GM12878 (cell line): Measurements from ENCODE around the gene FBXL16. TPM values are rescaled to one million over a fixed set of nuclear protein-coding genes. Genes with fewer than 3 reads are reported as not detected.

ENCODE experiments used
- ATAC-seq: fragments of 200-7000 bp; cut with Tn5 transposase; 3 replicates; pipeline ENCODE4 v1.9.1; 2020; ENCODE audit warnings: mild to moderate bottlenecking, moderate library complexity
- BruUV-seq: library from RNA; stranded (reverse); fragments of 400-500 nt; replicated peaks from 2 replicates; lab custom pipeline; 2021; lab: Mats Ljungman, UMichigan
- CTCF ChIA-PET: fragments of 300-600 bp; sonication (Branson Sonifier 250); formaldehyde crosslinking; extraction: SDS; loops from one replicate; lab custom pipeline; 2021; ENCODE audit warnings: inconsistent platforms; lab: Yijun Ruan, JAX
- POLR2A ChIA-PET: fragments of 350-600 bp; formaldehyde crosslinking; extraction: SDS; loops from one replicate; lab custom pipeline; 2021; ENCODE audit warnings: inconsistent platforms; lab: Charles Lee
- RAD21 ChIA-PET: fragments of 300-600 bp; sonication (Branson Sonifier 250); formaldehyde crosslinking; loops from one replicate; lab custom pipeline; 2023; ENCODE audit warnings: antibody characterized with exemption; ENCODE audit not compliant: unreplicated experiment; lab: Charles Lee
- SMC1A ChIA-PET: fragments of 300-600 bp; sonication (Branson Sonifier 250); formaldehyde crosslinking; loops from one replicate; lab custom pipeline; 2023; ENCODE audit not compliant: unreplicated experiment, uncharacterized antibody; lab: Charles Lee
- DNase-seq: peaks from one replicate; pipeline ENCODE4 v3.0.0-alpha.2; 2011; ENCODE audit warnings: low read depth, low spot score
- FAIRE-seq: peaks from 3 replicates; lab custom pipeline; 2011; peaks lifted over from hg19 to GRCh38; lab: Jason Lieb, UNC
- H2AFZ ChIP-seq: 2 replicates; pipeline ENCODE4 v1.6.0; 2011; ENCODE audit warnings: low read depth, low read length, control low read depth; ENCODE audit not compliant: control insufficient read depth
- H3K27ac ChIP-seq: 2 replicates; pipeline ENCODE4 v1.5.1; 2011; ENCODE audit warnings: control low read depth; ENCODE audit not compliant: control insufficient read depth, insufficient read depth
- H3K27me3 ChIP-seq, 2 experiments: replicated peaks in 1 of 2; 2 replicates each; pipeline versions ENCODE4 v1.6.0 to v1.6.1; 2011; ENCODE audit warnings: low read length in 1 of 2; ENCODE audit not compliant: control insufficient read depth in 2 of 2, insufficient read depth in 2 of 2
- H3K36me3 ChIP-seq, 2 experiments: 2 replicates each; pipeline ENCODE4 v1.5.1; 2011; ENCODE audit warnings: low read length in 1 of 2; ENCODE audit not compliant: control insufficient read depth in 2 of 2, insufficient read depth in 2 of 2
- H3K4me1 ChIP-seq: 2 replicates; pipeline ENCODE4 v1.6.1; 2011; ENCODE audit warnings: mild to moderate bottlenecking, low read length, moderate library complexity, mixed read lengths; ENCODE audit not compliant: control insufficient read depth, insufficient read depth
- H3K4me2 ChIP-seq: 2 replicates; pipeline ENCODE4 v1.6.0; 2011; ENCODE audit warnings: control low read depth; ENCODE audit not compliant: control insufficient read depth, insufficient read depth
- H3K4me3 ChIP-seq: fragments of 200-600 bp; sonication (generic); 2 replicates; pipeline ENCODE4 v1.5.1; 2016
- H3K79me2 ChIP-seq: 2 replicates; pipeline ENCODE4 v1.6.0; 2011; ENCODE audit warnings: low read length; ENCODE audit not compliant: control insufficient read depth, insufficient read depth
- H3K9ac ChIP-seq: 2 replicates; pipeline ENCODE4 v1.8.0; 2011; ENCODE audit warnings: low read length, control low read depth, mixed read lengths; ENCODE audit not compliant: control insufficient read depth, insufficient read depth
- H3K9me3 ChIP-seq: replicated peaks from 3 replicates; pipeline ENCODE4 v1.5.1; 2011; ENCODE audit warnings: mild to moderate bottlenecking, low read length; ENCODE audit not compliant: control insufficient read depth, insufficient read depth
- H4K20me1 ChIP-seq: 2 replicates; pipeline ENCODE4 v1.6.0; 2011; ENCODE audit not compliant: control insufficient read depth, insufficient read depth
- ATF7 ChIP-seq: fragments of 450-650 bp; IDR thresholded peaks from 2 replicates; pipeline ENCODE4 v1.6.1; 2016; ENCODE audit warnings: low read depth, mild to moderate bottlenecking
- BMI1 ChIP-seq: fragments of 450-650 bp; IDR thresholded peaks from 2 replicates; pipeline ENCODE4 v1.6.1; 2016; ENCODE audit warnings: mild to moderate bottlenecking, moderate library complexity, borderline replicate concordance
- CHD1 ChIP-seq: IDR thresholded peaks from 2 replicates; pipeline ENCODE4 v1.6.1; 2012; ENCODE audit warnings: low read depth, low read length, improper control_type of control experiment
- E2F4 ChIP-seq: IDR thresholded peaks from 2 replicates; pipeline ENCODE4 v1.6.1; 2012; ENCODE audit warnings: low read depth, low read length, improper control_type of control experiment
- EED ChIP-seq: sonication (generic); IDR thresholded peaks from 2 replicates; pipeline ENCODE4 v1.6.1; 2016; ENCODE audit warnings: antibody characterized with exemption, low read depth
- HDAC2 ChIP-seq: fragments of 200-600 bp; sonication (generic); IDR thresholded peaks from 2 replicates; pipeline ENCODE4 v1.6.1; 2017
- POLR2AphosphoS5 ChIP-seq: IDR thresholded peaks from 2 replicates; pipeline ENCODE4 v1.6.1; 2011; ENCODE audit warnings: mild to moderate bottlenecking, low read length, inconsistent platforms
- RAD51 ChIP-seq: fragments of 450-650 bp; IDR thresholded peaks from 2 replicates; pipeline ENCODE4 v1.6.1; 2016; ENCODE audit warnings: moderate library complexity, mild to moderate bottlenecking, inconsistent platforms
- RCOR1 ChIP-seq: conservative IDR thresholded peaks from 2 replicates; pipeline ENCODE4 v1.6.1; 2012; ENCODE audit warnings: low read depth, low read length, improper control_type of control experiment
- ZNF622 ChIP-seq: fragments of 450-650 bp; IDR thresholded peaks from 2 replicates; pipeline ENCODE4 v1.6.1; 2017; ENCODE audit warnings: mild to moderate bottlenecking, inconsistent platforms
- WGBS: methylation state at CpG from one replicate; pipeline ENCODE4 v1.1.6; 2016; ENCODE audit warnings: low lambda C conversion rate; ENCODE audit not compliant: insufficient replicate concordance, insufficient coverage; ENCODE audit errors: missing lambda C conversion rate; 5-methylcytosine and 5-hydroxymethylcytosine counted together
- in situ Hi-C: fragments of 300-500 bp; cut with MboI; formaldehyde crosslinking; loops from 9 replicates; pipeline ENCODE4 v1.14.3; 2018; ENCODE audit warnings: mixed read lengths
- intact Hi-C: fragments of 100-400 bp; cut with micrococcal nuclease; formaldehyde crosslinking; loops from one replicate; pipeline ENCODE4 v1.14.2; 2022; ENCODE audit not compliant: unreplicated experiment
- polyA plus RNA-seq, 11 experiments: library from polyadenylated mRNA; depleted of rRNA in 4 of 11; unstranded in 6 of 11; stranded (reverse) in 5 of 11; fragments of >200 nt; fragmentation: Nextera tagmentation in 4 of 11; fragmentation: Illumina TruSeq in 1 of 11; extraction: Ambion mirVana in 4 of 11; extraction: Trizol in 1 of 11; gene quantifications; 1 replicate in 1 of 11; 2 replicates in 10 of 11; pipeline versions ENCODE4 v1.2.1 to v1.2.3, GENCODE V29; 2011 to 2016; ENCODE audit warnings: inconsistent platforms in 2 of 11, missing spikeins in 2 of 11, low read depth in 1 of 11
- total RNA-seq, 4 experiments: library from RNA; depleted of rRNA in 3 of 4; stranded (reverse); fragments of >200 nt in 3 of 4; fragmentation: Illumina TruSeq in 1 of 4; extraction: Trizol in 1 of 4; gene quantifications; 2 replicates each; pipeline versions ENCODE4 v1.2.1 to v1.2.3, GENCODE V29; 2013 to 2021

Gene FBXL16
- total and polyA plus RNA-seq, 10 of the 15 experiments (the other 5 are each of a cell fraction or from before 2014, with no cell fraction given): 0.13 to 1.4 (median 0.24) TPM

GRCh38 chr16:717450-718245 is 12.0 kb upstream of the FBXL16 start:
- Histone ChIP-seq H3K27me3 (no peaks in the 10 kb centered on the region), H3K79me2 (no peaks in the 10 kb centered on the region; the same call in 1 of the 2 replicates), H3K4me3 (no peak overlapping the region), H3K27ac (no peak overlapping the region), H3K36me3 (no peaks in the 10 kb centered on the region), H4K20me1 (0 out of 2 replicates have a peak, but pooled peaks cover 2% of the 10 kb centered on the region), H3K4me1 (peaks cover 10% of the 10 kb centered on the region), H3K9me3 (no peaks in the 10 kb centered on the region), H3K9ac (no peak overlapping the region), H3K4me2 (no peak overlapping the region), H2AFZ (no peak overlapping the region)
- BruUV-seq: no TSS peak
- in situ Hi-C loops (no loop called here), intact Hi-C loops (no loop called here)
- ChIA-PET SMC1A (no interaction called here), POLR2A (interaction anchor here (0.5 kb wide), 1 partner anchor 25 kb away, joined by 3 read pairs; no protein-coding TSS in a partner anchor), CTCF (no interaction called here), RAD21 (no interaction called here)
- DNase-seq (no peak), ATAC-seq (no peak), FAIRE-seq (no peak)
- TF ChIP-seq BMI1 (no peak), EED (no peak), RCOR1 (no peak), ATF7 (no peak), POLR2AphosphoS5 (no peak), E2F4 (no peak), ZNF622 (no peak), RAD51 (no peak), HDAC2 (no peak), CHD1 (no peak)
- WGBS: 80% methylated on average over 31 of the region's 32 CpGs
